H1 (cell line): ENCODE measurements around the gene OASL. TPM values are rescaled to one million over a fixed set of nuclear protein-coding genes. Genes with fewer than 3 reads are reported as not detected.
A peak's percentile ranks its signal among the peaks of the same experiment; 100 is the strongest.

Experiments used
- CTCF ChIA-PET: fragments of 300-600 bp; sonication (Branson Sonifier 250); formaldehyde crosslinking; loops from one replicate; lab custom pipeline; 2021; ENCODE audit not compliant: partially characterized antibody; lab: Charles Lee
- POLR2A ChIA-PET: fragments of 300-600 bp; sonication (Branson Sonifier 250); formaldehyde crosslinking; loops from one replicate; lab custom pipeline; 2021; ENCODE audit warnings: inconsistent platforms; ENCODE audit not compliant: partially characterized antibody; lab: Charles Lee
- DNase-seq, 2 experiments: peaks; one replicate each; pipeline versions ENCODE4 v3.0.0 to v3.0.0-alpha.2; 2010 to 2022; ENCODE audit warnings: low spot score in 2 of 2, low read depth in 1 of 2, mixed read lengths in 1 of 2
- FAIRE-seq: peaks from 2 replicates; lab custom pipeline; 2011; peaks lifted over from hg19 to GRCh38; lab: Jason Lieb, UNC
- H2AFZ ChIP-seq: 2 replicates; pipeline ENCODE4 v1.8.1; 2012; ENCODE audit warnings: low read length, inconsistent platforms
- H2AK5ac ChIP-seq: 2 replicates; pipeline ENCODE4 v1.6.1; 2013; ENCODE audit warnings: low read depth, low read length
- H2BK120ac ChIP-seq: replicated peaks from 2 replicates; pipeline ENCODE3; 2013; ENCODE audit warnings: low read depth, low read length, inconsistent platforms
- H2BK12ac ChIP-seq: 2 replicates; pipeline ENCODE4 v1.6.1; 2013; ENCODE audit warnings: low read depth, low read length
- H2BK15ac ChIP-seq: 2 replicates; pipeline ENCODE4 v1.6.1; 2013; ENCODE audit warnings: low read length
- H2BK20ac ChIP-seq: 2 replicates; pipeline ENCODE4 v1.6.1; 2013; ENCODE audit warnings: low read length
- H2BK5ac ChIP-seq: 2 replicates; pipeline ENCODE4 v1.6.1; 2013; ENCODE audit warnings: low read depth, low read length
- H3K14ac ChIP-seq: 2 replicates; pipeline ENCODE4 v1.6.1; 2013; ENCODE audit warnings: inconsistent platforms; ENCODE audit not compliant: insufficient read length
- H3K18ac ChIP-seq: 2 replicates; pipeline ENCODE4 v1.6.1; 2013; ENCODE audit warnings: low read length; ENCODE audit errors: extremely low read depth
- H3K23ac ChIP-seq: 2 replicates; pipeline ENCODE4 v1.6.1; 2013; ENCODE audit warnings: inconsistent platforms; ENCODE audit not compliant: insufficient read length
- H3K23me2 ChIP-seq: 2 replicates; pipeline ENCODE4 v1.6.1; 2013; ENCODE audit warnings: low read depth, low read length
- H3K27ac ChIP-seq: 2 replicates; pipeline ENCODE4 v1.6.1; 2011; ENCODE audit warnings: low read depth, low read length, inconsistent platforms
- H3K27me3 ChIP-seq, 4 experiments: replicated peaks in 1 of 4; 1 replicate in 1 of 4; 2 replicates in 3 of 4; pipeline versions ENCODE4 v1.6.1 to v1.8.1; 2011 to 2013; ENCODE audit warnings: low read length in 3 of 4, mild to moderate bottlenecking in 3 of 4, inconsistent platforms in 2 of 4, mixed read lengths in 2 of 4, moderate library complexity in 1 of 4; ENCODE audit not compliant: control insufficient read depth in 3 of 4, insufficient read depth in 3 of 4; ENCODE audit errors: extremely low read depth in 1 of 4
- H3K36me3 ChIP-seq, 4 experiments: 2 replicates each; pipeline versions ENCODE4 v1.6.1 to v1.8.1; 2011 to 2013; ENCODE audit warnings: mild to moderate bottlenecking in 4 of 4, low read length in 3 of 4, moderate library complexity in 2 of 4, control low read depth in 1 of 4, inconsistent platforms in 1 of 4; ENCODE audit not compliant: insufficient read depth in 4 of 4, control insufficient read depth in 2 of 4
- H3K4ac ChIP-seq: replicated peaks from 2 replicates; pipeline ENCODE3; 2013; ENCODE audit warnings: low read length, low read depth, mixed read lengths, inconsistent platforms; ENCODE audit not compliant: insufficient read length
- H3K4me1 ChIP-seq, 4 experiments: replicated peaks in 1 of 4; 1 replicate in 1 of 4; 2 replicates in 3 of 4; pipeline versions ENCODE4 v1.6.1 to v1.8.1; 2011 to 2013; ENCODE audit warnings: low read length in 3 of 4, inconsistent platforms in 2 of 4, mixed read lengths in 1 of 4; ENCODE audit not compliant: insufficient read depth in 4 of 4, control insufficient read depth in 3 of 4
- H3K4me2 ChIP-seq, 2 experiments: 2 replicates each; pipeline versions ENCODE4 v1.6.1 to v1.8.1; 2011 to 2013; ENCODE audit warnings: low read depth in 2 of 2, low read length in 2 of 2, control low read depth in 1 of 2, inconsistent platforms in 1 of 2, mild to moderate bottlenecking in 1 of 2; ENCODE audit not compliant: insufficient read depth in 1 of 2
- H3K4me3 ChIP-seq, 4 experiments: fragments of 200-600, 300-600 bp in 1 of 4; sonication (generic), shearing (Covaris generic), sonication (Bioruptor Twin) in 1 of 4; 2 replicates each; pipeline versions ENCODE4 v1.5.1 to v1.8.1; 2011 to 2016; ENCODE audit warnings: low read length in 4 of 4, low read depth in 3 of 4, control low read depth in 2 of 4, inconsistent platforms in 2 of 4, mild to moderate bottlenecking in 2 of 4, mixed read lengths in 1 of 4, moderate library complexity in 1 of 4; ENCODE audit not compliant: insufficient read depth in 2 of 4; ENCODE audit errors: extremely low read depth in 1 of 4
- H3K56ac ChIP-seq: replicated peaks from 2 replicates; pipeline ENCODE3; 2013; ENCODE audit warnings: low read depth, mild to moderate bottlenecking, mixed read lengths, low read length, inconsistent platforms; ENCODE audit not compliant: insufficient read length
- H3K79me1 ChIP-seq: 2 replicates; pipeline ENCODE4 v1.6.1; 2013; ENCODE audit warnings: low read depth, low read length, control low read depth
- H3K79me2 ChIP-seq, 2 experiments: 2 replicates each; pipeline versions ENCODE4 v1.6.1 to v1.8.1; 2012 to 2013; ENCODE audit warnings: low read length in 2 of 2, mild to moderate bottlenecking in 2 of 2, inconsistent platforms in 1 of 2; ENCODE audit not compliant: insufficient read depth in 2 of 2, control insufficient read depth in 1 of 2
- H3K9ac ChIP-seq, 4 experiments: replicated peaks in 1 of 4; 1 replicate in 1 of 4; 2 replicates in 3 of 4; pipeline versions ENCODE4 v1.6.1 to v1.8.1; 2011 to 2013; ENCODE audit warnings: low read depth in 3 of 4, low read length in 3 of 4, control low read depth in 2 of 4, mild to moderate bottlenecking in 2 of 4, moderate library complexity in 2 of 4, inconsistent platforms in 1 of 4; ENCODE audit errors: extremely low read depth in 1 of 4
- H3K9me3 ChIP-seq, 2 experiments: 2 replicates each; pipeline versions ENCODE4 v1.6.1 to v1.8.1; 2012 to 2013; ENCODE audit warnings: mild to moderate bottlenecking in 2 of 2, moderate library complexity in 2 of 2, control low read depth in 1 of 2, inconsistent platforms in 1 of 2, low read depth in 1 of 2, low read length in 1 of 2, mixed read lengths in 1 of 2; ENCODE audit not compliant: insufficient read depth in 2 of 2
- H4K20me1 ChIP-seq, 2 experiments: replicated peaks in 1 of 2; 2 replicates each; pipeline versions ENCODE3 to v1.8.1; 2011 to 2013; ENCODE audit warnings: inconsistent platforms in 2 of 2, low read length in 2 of 2, mild to moderate bottlenecking in 1 of 2; ENCODE audit not compliant: insufficient read depth in 2 of 2, control insufficient read depth in 1 of 2
- H4K5ac ChIP-seq: 2 replicates; pipeline ENCODE4 v1.6.1; 2013; ENCODE audit warnings: low read length, low read depth, mixed read lengths, inconsistent platforms; ENCODE audit not compliant: insufficient read length
- H4K8ac ChIP-seq: 2 replicates; pipeline ENCODE4 v1.8.0; 2013; ENCODE audit warnings: mild to moderate bottlenecking, moderate library complexity, low read length, inconsistent platforms; ENCODE audit not compliant: insufficient read depth; ENCODE audit errors: extremely low read depth
- H4K91ac ChIP-seq: replicated peaks from 2 replicates; pipeline ENCODE3; 2013; ENCODE audit warnings: low read length, mixed read lengths, inconsistent platforms; ENCODE audit not compliant: insufficient read length
- GABPA ChIP-seq: IDR thresholded peaks from 2 replicates; pipeline ENCODE4 v1.6.1; 2011; ENCODE audit warnings: mild to moderate bottlenecking, low read length, moderate library complexity, borderline replicate concordance; ENCODE audit not compliant: insufficient read depth
- KDM1A ChIP-seq: fragments of 200-600, 300-600 bp; sonication (generic); IDR thresholded peaks from 2 replicates; pipeline ENCODE4 v1.7.1; 2016; ENCODE audit warnings: mild to moderate bottlenecking, low read length, borderline replicate concordance
- SIX5 ChIP-seq: IDR thresholded peaks from 2 replicates; pipeline ENCODE4 v1.6.1; 2011; ENCODE audit warnings: mild to moderate bottlenecking, low read depth, low read length
- TAF7 ChIP-seq: optimal IDR thresholded peaks from 2 replicates; pipeline ENCODE3; 2011; ENCODE audit warnings: low read depth, mild to moderate bottlenecking, inconsistent platforms, low read length, moderate library complexity, borderline replicate concordance
- WGBS, 2 experiments: shearing (Covaris generic) in 1 of 2; methylation state at CpG; one replicate each; pipeline versions ENCODE4 v1.1.6 to v1.1.7; 2013 to 2015; ENCODE audit warnings: low lambda C conversion rate in 2 of 2, mixed read lengths in 2 of 2, inconsistent platforms in 1 of 2, low coverage in 1 of 2, missing lambda C conversion rate in 1 of 2; ENCODE audit not compliant: insufficient replicate concordance in 2 of 2, insufficient coverage in 1 of 2, insufficient read length in 1 of 2; ENCODE audit errors: extremely low coverage in 1 of 2, missing lambda C conversion rate in 1 of 2; 5-methylcytosine and 5-hydroxymethylcytosine counted together
- polyA plus RNA-seq, 7 experiments: library from polyadenylated mRNA; depleted of rRNA in 3 of 7; stranded (reverse) in 5 of 7; unstranded in 2 of 7; fragments of >200 nt in 5 of 7; fragments of 200-250 nt in 2 of 7; gene quantifications; 1 replicate in 5 of 7; 2 replicates in 1 of 7; 4 replicates in 1 of 7; pipeline versions ENCODE4 v1.2.1 to v1.2.3, GENCODE V29; 2011 to 2013; ENCODE audit warnings: missing spikeins in 2 of 7, mixed read lengths in 2 of 7
- total RNA-seq: library from RNA; stranded (reverse); fragmentation: NEBNext Ultra II Directional; extraction: Animal tissue kit (Norgen Biotek cat#: 25700); gene quantifications from 2 replicates; pipeline ENCODE4 v1.2.1, GENCODE V29; 2021
- TF ChIP-seq, protein P1 (sequence below): IDR thresholded peaks from 2 replicates; pipeline ENCODE4 v1.6.1; 2011; ENCODE audit warnings: low read length, improper control_type of control experiment

The OASL gene
- total and polyA plus RNA-seq, 2 of the 8 experiments (the other 6 are each of a cell fraction or from before 2014, with no cell fraction given), result not detected

DNA sequence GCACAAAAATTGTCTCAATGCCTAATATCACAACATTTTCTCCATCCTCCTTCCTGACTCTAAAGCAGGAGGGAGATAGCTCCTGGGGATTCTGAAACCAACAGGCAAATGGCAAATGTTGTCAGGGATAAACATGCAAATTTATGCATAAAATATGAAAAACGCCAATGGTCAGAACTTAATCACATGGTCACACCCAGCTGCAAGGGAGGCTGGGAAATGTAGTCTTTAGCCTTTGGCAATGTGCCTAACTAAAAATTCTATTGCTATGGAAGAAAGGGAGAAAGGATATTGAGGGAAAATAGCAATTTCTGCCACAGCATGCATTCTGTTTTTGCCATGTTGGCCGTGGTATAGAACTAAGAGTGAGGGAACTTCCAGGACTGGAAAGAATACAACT is 11.7 kb upstream of the OASL start:
- Histone ChIP-seq H3K4me1 (no peaks in the 10 kb centered on the region), H2BK15ac (no peak overlapping the region), H3K4me2 (no peak overlapping the region), H3K23me2 (no peaks in the 10 kb centered on the region), H3K27me3 (no peaks in the 10 kb centered on the region), H2BK5ac (no peak overlapping the region)
- 83% methylated on average over 2 of the region's 2 CpGs; no CpG with 5 or more reads in 1 of the 2 experiments for WGBS, 2 experiments
- TF ChIP-seq GABPA (no peak), KDM1A (no peak), SIX5 (peak; percentile 66), TAF7 (no peak)
- TF ChIP-seq, protein P1, sequence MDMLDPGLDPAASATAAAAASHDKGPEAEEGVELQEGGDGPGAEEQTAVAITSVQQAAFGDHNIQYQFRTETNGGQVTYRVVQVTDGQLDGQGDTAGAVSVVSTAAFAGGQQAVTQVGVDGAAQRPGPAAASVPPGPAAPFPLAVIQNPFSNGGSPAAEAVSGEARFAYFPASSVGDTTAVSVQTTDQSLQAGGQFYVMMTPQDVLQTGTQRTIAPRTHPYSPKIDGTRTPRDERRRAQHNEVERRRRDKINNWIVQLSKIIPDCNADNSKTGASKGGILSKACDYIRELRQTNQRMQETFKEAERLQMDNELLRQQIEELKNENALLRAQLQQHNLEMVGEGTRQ, result peak; percentile 65
- TF ChIP-seq, all 59 proteins: peak for 2
- POLR2A ChIA-PET, result no interaction called here
- Histone ChIP-seq H3K79me2 (no peaks in the 10 kb centered on the region), H2BK120ac (no peak overlapping the region), H3K4ac (no peak overlapping the region), H2AK5ac (no peak overlapping the region), H3K18ac (no peak overlapping the region), H4K91ac (no peak overlapping the region), H4K20me1 (no peaks in the 10 kb centered on the region), H4K8ac (no peak overlapping the region), H3K9ac (no peak overlapping the region), H2AFZ (no peak overlapping the region), H2BK12ac (no peak overlapping the region), H3K4me3 (no peak overlapping the region), H3K36me3 (no peaks in the 10 kb centered on the region), H3K14ac (no peak overlapping the region), H3K23ac (no peak overlapping the region), H4K5ac (no peak overlapping the region), H3K9me3 (no peaks in the 10 kb centered on the region), H2BK20ac (no peak overlapping the region), H3K56ac (no peak overlapping the region), H3K27ac (no peak overlapping the region), H3K79me1 (no peaks in the 10 kb centered on the region)
- no peak for FAIRE-seq
- DNase-seq, result no peak
- CTCF ChIA-PET, result interaction anchor here (0.8 to 2.2 kb wide), 3 partner anchors 9 to 45 kb away, joined by 4 to 21 read pairs (median 5); no protein-coding TSS in a partner anchor
